Metanephros (tissue), 2 donors: ENCODE results near the gene TIMM8A. TPM values are rescaled to one million over a fixed set of nuclear protein-coding genes. Genes with fewer than 3 reads are reported as not detected.

Experiments used
- small RNA-seq: library from RNA; depleted of rRNA; stranded (forward); fragments of <200 nt; gene quantifications from one replicate; pipeline ENCODE3, GENCODE V24; 2014; ENCODE audit warnings: low replicate concordance
- total RNA-seq: library from RNA; depleted of rRNA; stranded (reverse); fragments of >200 nt; gene quantifications from one replicate; pipeline ENCODE4 v1.2.3, GENCODE V29; 2014

TIMM8A gene
- 7.1 TPM for total RNA-seq

DNA sequence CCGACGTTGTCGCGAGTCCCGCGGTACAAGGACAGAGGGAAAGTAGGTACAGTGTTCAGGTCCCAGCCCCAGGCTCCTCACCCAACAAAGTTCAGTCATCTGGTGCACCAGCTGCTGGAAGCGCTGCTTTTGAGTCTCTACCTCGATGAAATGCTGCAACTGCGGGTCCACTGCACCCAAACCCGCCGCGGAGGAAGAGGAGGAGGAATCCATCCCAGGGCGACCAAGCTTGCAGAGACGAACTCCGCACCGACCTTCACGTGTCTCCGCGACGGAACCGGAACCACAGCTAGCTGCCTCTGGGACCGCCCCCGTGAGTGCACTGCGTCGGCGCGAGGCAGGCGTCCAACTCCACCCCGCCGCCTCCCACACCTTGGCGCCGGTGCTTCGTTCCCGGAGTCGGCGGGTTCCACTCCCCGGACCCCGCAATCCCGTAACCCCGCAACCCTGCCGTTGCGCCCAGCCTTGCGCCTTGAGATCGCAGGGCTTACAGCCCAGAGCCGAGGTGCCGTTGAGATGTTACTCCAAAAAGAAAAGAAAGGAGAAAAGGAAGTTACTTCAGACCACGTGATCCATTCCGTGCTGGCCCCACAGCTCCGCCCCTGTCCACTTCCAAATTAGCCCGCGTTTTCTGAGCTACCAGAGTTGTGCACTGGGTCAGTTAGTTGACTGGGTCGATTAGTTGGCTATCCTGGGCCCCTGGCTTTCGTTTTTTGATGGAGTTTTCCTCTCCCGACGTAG is at the start of gene TIMM8A:
TIMM8A (minus strand) TSS at position 291 of the 741 bp plus-strand sequence; CDS start at position 213, 78 bp downstream.

DNA sequence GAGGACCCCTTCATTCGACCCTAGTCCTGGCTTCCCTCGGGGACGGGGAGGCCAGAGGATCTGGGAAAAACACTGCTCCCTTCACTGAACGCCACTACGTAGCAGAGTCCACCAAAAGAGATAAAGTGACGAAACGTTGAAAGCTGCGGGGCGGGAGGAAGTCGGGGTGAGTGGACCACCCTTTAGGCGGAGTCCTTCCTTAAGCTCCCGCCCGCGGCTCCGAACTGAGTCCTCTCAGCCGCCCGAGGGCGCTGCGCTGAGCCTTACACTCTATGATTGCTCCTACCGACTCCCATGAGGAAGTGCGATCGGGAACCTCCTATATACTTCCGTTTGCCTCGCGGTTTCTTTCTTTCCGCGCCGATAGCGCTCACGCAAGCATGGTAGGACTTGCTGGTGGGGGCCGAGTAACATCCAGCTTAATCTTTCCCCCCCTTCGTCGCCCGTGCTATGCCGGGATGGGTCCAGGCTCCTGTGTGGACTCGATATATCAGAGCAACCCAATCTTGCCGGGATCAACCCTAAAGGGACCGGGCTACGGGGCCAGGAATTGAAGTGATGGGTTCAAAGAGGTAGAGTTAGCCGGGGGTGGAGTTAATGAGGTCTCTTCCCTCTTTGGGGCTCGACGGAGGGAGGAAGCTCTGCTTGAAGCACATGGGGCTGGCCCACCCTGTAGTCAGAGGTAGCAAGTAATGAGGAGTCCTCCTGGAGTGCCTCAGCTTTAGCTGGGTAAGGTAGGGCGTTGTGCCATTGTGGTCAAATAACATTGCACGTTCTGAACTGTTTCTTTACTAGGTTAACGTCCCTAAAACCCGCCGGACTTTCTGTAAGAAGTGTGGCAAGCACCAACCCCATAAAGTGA is 42.4 kb upstream of the TIMM8A start, which contains the start of gene RPL36A:
RPL36A (plus strand) TSS at position 348 of the 862 bp plus-strand sequence; CDS start at position 381, 33 bp downstream.

GRCh38 chrX:101385795-101386541 is 37.4 kb upstream of the TIMM8A start, which contains the start of gene BTK:
Gene BTK, minus strand, starts transcription at chrX:101386191. Its CDS starts 10,907 bp downstream, at chrX:101375284.

Small RNAs within 50 kb of the gene (small RNA-seq; reads per million reads assigned to genes)
- not detected for gene RNU6-934P

Other genes starting within 250 kb of the TIMM8A start
- 2.9 TPM for gene DRP2, start 129.0 kb downstream of the TIMM8A start, total RNA-seq
- 0.18 TPM for gene TAF7L, start 57.4 kb downstream of the TIMM8A start, total RNA-seq
- gene BTK, start 37.4 kb upstream of the TIMM8A start, total RNA-seq: 6.0 TPM
- 376 TPM for gene RPL36A, start 42.3 kb upstream of the TIMM8A start, total RNA-seq
- 25.6 TPM for gene GLA, start 59.2 kb upstream of the TIMM8A start, total RNA-seq
- 60.8 TPM for gene HNRNPH2, start 59.5 kb upstream of the TIMM8A start, total RNA-seq
- gene ARMCX4, start 136.7 kb upstream of the TIMM8A start, total RNA-seq: 16.4 TPM
- 43.8 TPM for gene ARMCX1, start 201.8 kb upstream of the TIMM8A start, total RNA-seq